Stimulated activated naive CD8-positive, alpha-beta T cell treated with anti-CD3 and anti-CD28 coated beads, Interleukin-15, amount 100 ng/mL, for 72 hours (primary cell): ENCODE results near the gene EPC1.
A peak's percentile ranks its signal among the peaks of the same experiment; 100 is the strongest.
"Not testable (repeated sequence)": the region's sequence is repeated elsewhere in the genome, so short reads cannot be mapped to it uniquely, and the experiment has no call there.

Experiments used
- ATAC-seq: fragments of 150-1000 bp; cut with Tn5 transposase; 2 replicates; pipeline ENCODE4 v1.10.0; 2021; ENCODE audit warnings: mild to moderate bottlenecking, moderate library complexity
- DNase-seq, 2 donors: peaks; one replicate each; pipeline ENCODE4 v3.0.0; 2021 to 2022
- H3K27ac Mint-ChIP-seq, 2 donors: one replicate each; pipeline ENCODE4 v1.8.0; 2022; ENCODE audit warnings: mild to moderate bottlenecking in 2 of 2, mixed read lengths in 2 of 2, moderate library complexity in 2 of 2
- H3K27me3 Mint-ChIP-seq: one replicate; pipeline ENCODE4 v1.8.0; 2022; ENCODE audit warnings: mixed read lengths
- H3K4me1 Mint-ChIP-seq: one replicate; pipeline ENCODE4 v1.8.0; 2022; ENCODE audit warnings: mild to moderate bottlenecking, mixed read lengths
- H3K4me3 Mint-ChIP-seq, 2 donors: one replicate each; pipeline ENCODE4 v1.8.0; 2022; ENCODE audit warnings: mild to moderate bottlenecking in 2 of 2, mixed read lengths in 2 of 2, moderate library complexity in 1 of 2
- H3K9me3 Mint-ChIP-seq, 2 donors: one replicate each; pipeline ENCODE4 v1.8.0; 2022; ENCODE audit warnings: mixed read lengths in 2 of 2

Gene EPC1

GRCh38 chr10:32295027-32295426 is 51.9 kb downstream of the EPC1 start:
- ATAC-seq (no peak), DNase-seq (no peak)

GRCh38 chr10:32293581-32293980 is 53.4 kb downstream of the EPC1 start:
- DNase-seq (no peak), ATAC-seq (no peak)
- Mint-ChIP-seq H3K27ac (no peak overlapping the region), H3K4me3 (no peak overlapping the region), H3K4me1 (peaks cover 28% of the 10 kb centered on the region), H3K9me3 (no peaks in the 10 kb centered on the region), H3K27me3 (no peaks in the 10 kb centered on the region)

More at GRCh38 chr10:32295027-32295426, 51.9 kb downstream of the EPC1 start:
- Mint-ChIP-seq H3K4me3 (no peak overlapping the region), H3K9me3 (no peaks in the 10 kb centered on the region), H3K27me3 (no peaks in the 10 kb centered on the region), H3K27ac (no peak overlapping the region), H3K4me1 (peaks cover 42% of the 10 kb centered on the region)

DNA sequence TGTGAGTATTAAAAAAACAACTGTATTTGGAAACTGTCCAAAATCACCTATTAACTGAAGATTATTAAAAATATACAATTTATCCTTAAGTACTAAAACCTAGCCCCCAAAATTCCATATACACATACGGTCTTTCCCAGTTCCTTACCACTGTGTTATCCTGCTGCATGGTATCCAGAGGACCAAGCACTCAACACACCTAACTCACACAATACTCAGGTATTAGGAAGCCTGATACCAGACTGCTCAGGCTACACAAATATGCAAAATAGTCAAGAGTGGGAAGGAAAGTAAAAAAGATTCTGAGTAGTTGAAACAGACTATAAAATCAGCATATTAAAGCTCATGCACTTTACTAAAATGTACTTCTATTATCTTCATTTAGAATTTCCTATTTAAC is 67.2 kb downstream of the EPC1 start:
- DNase-seq = no peak
- ATAC-seq = no peak
- Mint-ChIP-seq H3K27ac (no peak overlapping the region), H3K27me3 (no peaks in the 10 kb centered on the region), H3K4me1 (no peaks in the 10 kb centered on the region), H3K4me3 (no peak overlapping the region), H3K9me3 (no peaks in the 10 kb centered on the region)

GRCh38 chr10:32273336-32273735 is 73.6 kb downstream of the EPC1 start:
- ATAC-seq (no peak), DNase-seq (no peak)
- Mint-ChIP-seq H3K27ac (no peak overlapping the region), H3K9me3 (no peaks in the 10 kb centered on the region), H3K4me1 (peaks cover 8% of the 10 kb centered on the region), H3K4me3 (no peak overlapping the region), H3K27me3 (no peaks in the 10 kb centered on the region)

DNA sequence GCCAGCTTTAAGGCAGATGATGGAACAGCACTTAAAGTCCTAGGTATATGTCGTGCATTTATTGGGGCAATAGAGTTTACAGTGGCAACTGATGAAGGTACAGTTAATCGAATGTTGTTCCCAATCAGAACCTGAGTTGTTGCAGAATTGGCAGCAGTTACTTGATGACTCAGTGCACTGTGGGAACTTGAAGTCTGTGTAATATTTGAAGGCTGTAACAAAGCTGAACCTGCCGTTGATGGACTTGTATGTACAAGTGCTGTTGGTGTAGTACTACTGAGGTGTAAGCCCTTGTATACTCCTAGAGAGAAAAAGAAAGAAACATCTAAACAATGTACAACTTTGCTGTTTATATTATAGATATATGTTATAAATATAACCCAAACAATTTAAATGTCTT is 75.3 kb downstream of the EPC1 start:
- H3K4me3 Mint-ChIP-seq = no peak overlapping the region
- no peaks in the 10 kb centered on the region for H3K9me3 Mint-ChIP-seq
- H3K27me3 Mint-ChIP-seq = no peaks in the 10 kb centered on the region
- no peak overlapping the region for H3K27ac Mint-ChIP-seq
- no peak for DNase-seq
- peaks cover 8% of the 10 kb centered on the region for H3K4me1 Mint-ChIP-seq
- ATAC-seq = no peak

DNA sequence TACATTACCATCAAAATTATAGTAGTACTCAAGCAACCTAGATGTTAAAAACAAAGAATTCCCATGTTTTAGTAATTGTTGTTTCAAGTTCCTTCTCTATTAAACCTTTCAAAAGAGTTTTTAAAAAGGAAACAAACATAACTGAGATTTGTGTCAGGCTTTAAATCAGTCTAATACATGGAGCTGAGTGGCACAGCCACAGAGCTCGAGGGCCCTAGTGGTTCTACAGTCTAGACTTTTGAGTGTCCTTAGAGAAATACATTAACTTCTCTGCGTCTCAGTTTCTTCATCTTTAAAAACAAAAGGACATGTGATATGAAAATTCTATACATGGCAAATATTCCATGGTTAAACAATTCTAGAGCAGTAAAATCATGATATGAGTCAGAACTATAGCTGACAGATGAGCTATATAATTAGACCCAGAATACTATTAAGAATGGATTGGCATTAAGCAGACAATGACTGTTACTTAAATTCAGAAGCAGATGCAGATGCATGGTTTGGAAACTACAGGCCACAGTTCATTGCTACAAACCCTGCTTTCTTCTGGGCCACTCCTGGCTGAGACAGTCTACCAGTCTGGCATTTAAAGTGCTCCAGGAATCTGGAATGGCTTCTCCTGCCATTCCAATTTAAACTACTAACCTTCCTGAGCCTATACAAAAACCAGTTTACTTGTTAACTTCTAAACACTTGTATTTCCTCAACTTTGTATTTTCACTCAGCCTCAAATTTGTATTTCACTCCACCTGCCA is 77.4 kb downstream of the EPC1 start:
- ATAC-seq (no peak), DNase-seq (no peak)
- Mint-ChIP-seq H3K27me3 (no peaks in the 10 kb centered on the region), H3K27ac (peak overlapping the region in 1 of 2 donors; percentile 19), H3K9me3 (no peaks in the 10 kb centered on the region), H3K4me1 (peaks cover 8% of the 10 kb centered on the region), H3K4me3 (no peak overlapping the region)

GRCh38 chr10:32268788-32269187 is 78.2 kb downstream of the EPC1 start:
- no peak for ATAC-seq
- Mint-ChIP-seq H3K27ac (peak overlapping the region in 1 of 2 donors; percentile 5), H3K27me3 (no peaks in the 10 kb centered on the region), H3K9me3 (no peaks in the 10 kb centered on the region), H3K4me3 (no peak overlapping the region), H3K4me1 (peaks cover 8% of the 10 kb centered on the region)
- no peak for DNase-seq

DNA sequence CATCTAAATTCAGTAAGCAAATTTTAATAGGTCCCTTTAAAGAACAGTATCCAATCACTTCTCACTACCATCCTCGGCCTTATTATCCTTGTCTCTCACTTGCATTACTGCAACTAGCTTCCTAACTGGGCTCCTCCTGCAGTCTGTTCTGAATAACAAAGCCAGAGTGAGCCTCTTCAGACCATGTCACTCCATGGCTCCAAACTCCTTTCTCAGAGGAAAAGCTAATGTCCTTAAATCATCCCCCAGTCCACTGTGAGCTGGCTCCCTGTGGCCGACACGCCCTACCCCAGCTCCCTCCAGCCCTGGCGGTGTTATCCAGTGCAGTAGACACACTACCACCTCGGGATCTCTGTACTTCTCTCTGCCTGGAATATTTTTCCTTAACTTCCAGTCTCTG is 80.0 kb downstream of the EPC1 start:
- Mint-ChIP-seq H3K27me3 (no peaks in the 10 kb centered on the region), H3K27ac (peak overlapping the region in 1 of 2 donors; percentile 6), H3K4me3 (no peak overlapping the region), H3K4me1 (peaks cover 22% of the 10 kb centered on the region), H3K9me3 (no peaks in the 10 kb centered on the region)
- ATAC-seq (no peak), DNase-seq (no peak)

DNA sequence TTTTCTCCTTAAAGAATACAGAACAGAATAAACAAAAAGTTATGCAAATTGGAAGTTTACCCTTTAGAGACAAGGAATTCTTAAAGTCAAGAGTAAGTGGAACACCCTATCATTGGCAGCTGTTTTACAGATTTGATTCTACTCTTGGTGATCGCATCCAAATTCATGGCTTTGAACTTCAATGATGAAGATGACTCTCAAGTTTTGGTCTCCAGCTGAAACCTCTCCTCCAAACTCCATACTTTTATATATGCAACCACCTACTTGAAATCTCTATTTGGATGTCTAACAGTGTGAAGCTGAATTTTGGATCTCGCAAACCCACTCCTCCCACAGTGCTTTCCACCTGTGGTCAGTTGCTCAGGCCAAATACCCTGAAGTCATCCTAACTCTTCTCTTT is 80.4 kb downstream of the EPC1 start:
- H3K9me3 Mint-ChIP-seq = no peaks in the 10 kb centered on the region
- peaks cover 22% of the 10 kb centered on the region for H3K4me1 Mint-ChIP-seq
- no peak overlapping the region for H3K4me3 Mint-ChIP-seq
- no peak overlapping the region for H3K27ac Mint-ChIP-seq
- ATAC-seq (no peak), DNase-seq (no peak)
- no peaks in the 10 kb centered on the region for H3K27me3 Mint-ChIP-seq

GRCh38 chr10:32265756-32266155 is 81.2 kb downstream of the EPC1 start:
- no peaks in the 10 kb centered on the region for H3K27me3 Mint-ChIP-seq
- H3K27ac Mint-ChIP-seq = no peak overlapping the region
- no peaks in the 10 kb centered on the region for H3K9me3 Mint-ChIP-seq
- DNase-seq (no peak), ATAC-seq (no peak)
- peaks cover 22% of the 10 kb centered on the region for H3K4me1 Mint-ChIP-seq
- no peak overlapping the region for H3K4me3 Mint-ChIP-seq

DNA sequence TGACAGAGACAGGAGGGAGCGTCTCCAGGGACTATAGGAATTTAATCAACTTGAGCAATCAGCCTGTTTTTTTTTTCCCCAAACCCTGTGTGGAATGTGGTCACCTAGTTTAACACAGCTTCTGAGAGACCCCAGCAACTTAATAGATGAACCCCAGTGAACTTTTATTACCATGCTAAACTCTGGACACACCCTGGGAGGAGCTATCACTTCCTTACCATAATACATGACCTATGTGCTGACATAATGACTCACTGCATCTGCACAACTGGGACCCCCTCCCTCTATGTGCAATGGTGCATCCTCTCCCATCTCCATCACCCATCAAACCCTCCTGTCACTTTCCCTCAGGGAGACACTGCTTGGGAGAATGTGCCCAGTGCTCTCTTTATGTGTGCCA is 83.7 kb downstream of the EPC1 start:
- ATAC-seq (peak; percentile 64), DNase-seq (no peak)
- Mint-ChIP-seq H3K27me3 (no peaks in the 10 kb centered on the region), H3K27ac (peak overlapping the region in 1 of 2 donors; percentile 6), H3K4me3 (peak overlapping the region in 1 of 2 donors; percentile 15), H3K9me3 (no peaks in the 10 kb centered on the region), H3K4me1 (peaks cover 14% of the 10 kb centered on the region)

GRCh38 chr10:32259551-32259950 is 87.4 kb downstream of the EPC1 start:
- H3K27me3 Mint-ChIP-seq = no peaks in the 10 kb centered on the region
- no peaks in the 10 kb centered on the region for H3K9me3 Mint-ChIP-seq
- no peak for DNase-seq
- ATAC-seq = no peak
- no peak overlapping the region for H3K4me3 Mint-ChIP-seq
- no peak overlapping the region for H3K27ac Mint-ChIP-seq
- peaks cover 14% of the 10 kb centered on the region for H3K4me1 Mint-ChIP-seq

DNA sequence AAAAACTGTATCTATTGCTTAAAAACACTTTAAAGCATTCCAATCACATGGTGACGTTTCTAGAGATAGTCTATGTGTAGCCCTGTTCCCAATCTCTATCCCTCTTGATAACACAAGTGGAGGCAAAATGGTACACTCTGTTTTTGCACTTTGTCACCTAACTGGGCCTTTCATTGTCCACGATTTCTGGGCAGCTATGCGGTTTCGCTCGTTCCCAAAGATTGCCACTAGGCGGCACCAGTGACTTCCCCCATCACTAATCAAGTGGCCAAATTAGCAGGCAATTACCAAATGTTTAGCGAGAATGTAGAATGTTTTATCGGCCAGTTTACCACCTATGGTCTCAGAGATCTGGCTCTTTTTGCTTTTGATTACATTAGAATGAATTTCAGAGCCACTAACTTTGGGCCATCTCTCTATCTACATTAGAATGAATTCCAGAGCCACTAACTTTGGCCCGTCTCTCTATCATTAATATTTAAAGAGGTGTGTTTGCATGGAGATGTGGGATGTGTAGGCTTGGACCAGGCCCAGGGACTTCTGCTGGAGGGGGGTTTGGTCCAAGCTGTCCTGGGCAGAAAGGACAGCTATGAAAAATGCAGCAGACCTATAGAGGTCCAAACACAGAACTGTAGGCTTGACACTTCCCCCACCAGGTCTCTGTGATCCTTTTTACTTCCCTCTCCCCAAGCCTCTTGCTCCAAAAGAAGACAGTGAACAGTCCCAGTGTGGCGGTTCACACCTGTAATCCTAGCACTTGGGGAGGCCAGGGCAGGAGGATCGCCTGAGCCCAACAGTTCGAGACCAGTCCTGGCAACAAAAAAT is 90.1 kb downstream of the EPC1 start:
- peak overlapping the region in 1 of 2 donors; percentile 82 for H3K27ac Mint-ChIP-seq
- H3K4me1 Mint-ChIP-seq = peaks cover 10% of the 10 kb centered on the region
- H3K4me3 Mint-ChIP-seq = peak overlapping the region in 1 of 2 donors; percentile 2
- no peaks in the 10 kb centered on the region for H3K27me3 Mint-ChIP-seq
- DNase-seq (peak; percentile 67 to 74), ATAC-seq (peak; percentile 75)
- no peaks in the 10 kb centered on the region for H3K9me3 Mint-ChIP-seq

- no peaks in the 10 kb centered on the region for H3K27me3 Mint-ChIP-seq
- ATAC-seq (peak; percentile 37), DNase-seq (no peak)
- no peak overlapping the region for H3K4me3 Mint-ChIP-seq
- H3K9me3 Mint-ChIP-seq = no peaks in the 10 kb centered on the region
- H3K4me1 Mint-ChIP-seq = peaks cover 22% of the 10 kb centered on the region
- H3K27ac Mint-ChIP-seq = no peak overlapping the region
These were observed 93.1 kb downstream of the EPC1 start for GRCh38 chr10:32253821-32254220.

- no peaks in the 10 kb centered on the region for H3K9me3 Mint-ChIP-seq
- no peak overlapping the region for H3K4me3 Mint-ChIP-seq
- no peaks in the 10 kb centered on the region for H3K27me3 Mint-ChIP-seq
- H3K27ac Mint-ChIP-seq = no peak overlapping the region
- DNase-seq (no peak), ATAC-seq (peak; percentile 33)
- H3K4me1 Mint-ChIP-seq = peaks cover 22% of the 10 kb centered on the region
These were observed 93.7 kb downstream of the EPC1 start for GRCh38 chr10:32253276-32253675.

DNA sequence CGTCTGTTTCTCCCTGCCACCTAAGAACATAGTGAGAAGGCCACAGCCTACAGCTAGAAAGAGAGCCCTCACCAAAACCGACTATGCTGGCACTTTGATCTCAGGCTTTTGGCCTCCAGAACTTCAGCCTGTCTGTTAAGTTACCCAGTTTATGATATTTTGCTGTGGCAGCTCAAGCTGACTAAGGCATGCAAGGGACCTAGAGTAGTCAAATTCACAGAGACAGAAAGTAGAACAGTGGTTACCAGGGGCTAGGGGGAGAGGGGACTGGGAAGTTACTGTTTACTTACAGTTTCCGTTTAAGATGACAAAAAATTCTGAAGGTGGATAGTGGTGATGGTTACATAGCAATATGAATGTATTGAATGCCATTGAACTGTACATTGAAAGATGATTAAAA is 96.5 kb downstream of the EPC1 start:
- H3K27me3 Mint-ChIP-seq, H3K9me3 Mint-ChIP-seq, H3K27ac Mint-ChIP-seq: not testable (repeated sequence)
- DNase-seq = peak in 1 of 2 donors; percentile 25
- Mint-ChIP-seq H3K4me1 (peaks cover 27% of the 10 kb centered on the region), H3K4me3 (peak overlapping the region in 1 of 2 donors; percentile 24)
- ATAC-seq = peak; percentile 93
